ENCODE measurements around the gene SNX8. TPM values are rescaled to one million over a fixed set of nuclear protein-coding genes. Genes with fewer than 3 reads are reported as not detected.

Gene SNX8
- total RNA-seq, 4 donors from 2014 or later, result 6.4 to 28.1 (median 24.8) TPM

- in situ Hi-C loops (cut with MboI; ENCODE audit: low sequenced_read_pairs in 4 of 4), result no loop called here
- Histone ChIP-seq H3K4me1 (no peaks in the 10 kb centered on the region), H3K9me3 (no peaks in the 10 kb centered on the region), H3K4me3 (no peak overlapping the region), H3K27ac (no peak overlapping the region), H3K36me3 (no peaks in the 10 kb centered on the region), H3K27me3 (no peaks in the 10 kb centered on the region)
- ATAC-seq (no peak), DNase-seq (no peak)
- TF ChIP-seq POLR2A (IDR thresholded peaks at IDR 0.05) (no peak), CTCF (IDR thresholded peaks at IDR 0.05 in 4 of 5, conservative IDR thresholded peaks at IDR 0.05 in 1 of 5) (no peak)
- intact Hi-C loops (cut with DNase I; ENCODE audit: low total_unique reads), result no loop called here
Measured at GRCh38 chr7:2274666-2275065, 39.6 kb downstream of the SNX8 start.

GRCh38 chr7:2273866-2274265 lies 40.4 kb downstream of the SNX8 start:
- Histone ChIP-seq H3K27me3 (no peaks in the 10 kb centered on the region), H3K9me3 (no peaks in the 10 kb centered on the region), H3K4me3 (no peak overlapping the region), H3K4me1 (no peaks in the 10 kb centered on the region), H3K27ac (no peak overlapping the region), H3K36me3 (no peaks in the 10 kb centered on the region)
- ATAC-seq (no peak), DNase-seq (no peak)
- TF ChIP-seq POLR2A (IDR thresholded peaks at IDR 0.05) (no peak), CTCF (IDR thresholded peaks at IDR 0.05 in 4 of 5, conservative IDR thresholded peaks at IDR 0.05 in 1 of 5) (no peak)
- in situ Hi-C loops (cut with MboI; ENCODE audit: low sequenced_read_pairs in 4 of 4) (no loop called here), intact Hi-C loops (cut with DNase I; ENCODE audit: low total_unique reads) (no loop called here)

DNA sequence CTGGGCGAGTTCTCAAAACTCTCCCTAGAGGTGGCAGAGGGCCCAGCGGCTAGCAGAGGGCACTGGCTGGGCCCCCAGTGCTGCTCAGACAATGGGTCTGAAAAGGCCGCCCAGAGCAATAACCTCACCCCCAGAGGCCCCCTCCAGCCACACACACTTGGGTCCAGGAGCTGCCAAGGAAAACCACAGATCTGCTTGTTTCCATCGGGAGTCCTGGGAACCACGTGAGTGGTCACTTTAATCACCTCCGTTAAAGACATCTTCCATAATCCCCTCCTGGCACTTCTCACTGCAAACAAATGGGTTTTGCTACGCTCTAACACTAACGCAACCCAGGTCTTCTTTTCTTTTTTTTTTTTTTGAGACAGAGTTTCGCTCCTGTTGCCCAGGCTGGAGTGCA lies 42.2 kb downstream of the SNX8 start:
- Histone ChIP-seq H3K9me3 (no peaks in the 10 kb centered on the region), H3K36me3 (no peaks in the 10 kb centered on the region), H3K4me3 (no peak overlapping the region), H3K27me3 (no peaks in the 10 kb centered on the region), H3K27ac (no peak overlapping the region), H3K4me1 (no peaks in the 10 kb centered on the region)
- intact Hi-C loops (cut with DNase I; ENCODE audit: low total_unique reads), result no loop called here
- no peak for ATAC-seq
- in situ Hi-C loops (cut with MboI; ENCODE audit: low sequenced_read_pairs in 4 of 4), result no loop called here
- DNase-seq, result no peak
- TF ChIP-seq CTCF (IDR thresholded peaks at IDR 0.05 in 4 of 5, conservative IDR thresholded peaks at IDR 0.05 in 1 of 5) (no peak), POLR2A (IDR thresholded peaks at IDR 0.05) (no peak)

- Histone ChIP-seq H3K4me1 (no peaks in the 10 kb centered on the region), H3K36me3 (no peaks in the 10 kb centered on the region), H3K9me3 (no peaks in the 10 kb centered on the region), H3K27ac (no peak overlapping the region), H3K27me3 (no peaks in the 10 kb centered on the region), H3K4me3 (no peak overlapping the region)
- no peak for TF ChIP-seq POLR2A (IDR thresholded peaks at IDR 0.05)
- TF ChIP-seq CTCF (IDR thresholded peaks at IDR 0.05 in 4 of 5, conservative IDR thresholded peaks at IDR 0.05 in 1 of 5), result no peak
- DNase-seq (no peak), ATAC-seq (no peak)
- in situ Hi-C loops (cut with MboI; ENCODE audit: low sequenced_read_pairs in 4 of 4) (no loop called here), intact Hi-C loops (cut with DNase I; ENCODE audit: low total_unique reads) (no loop called here)
Measured at GRCh38 chr7:2271273-2272026, 42.8 kb downstream of the SNX8 start.

GRCh38 chr7:2270495-2270894 lies 43.7 kb downstream of the SNX8 start:
- H3K4me3 ChIP-seq, result no peak overlapping the region
- no peak for ATAC-seq
- no peak overlapping the region for H3K27ac ChIP-seq
- H3K36me3 ChIP-seq, result no peaks in the 10 kb centered on the region
- TF ChIP-seq POLR2A (IDR thresholded peaks at IDR 0.05) (no peak), CTCF (IDR thresholded peaks at IDR 0.05 in 4 of 5, conservative IDR thresholded peaks at IDR 0.05 in 1 of 5) (no peak)
- intact Hi-C loops (cut with DNase I; ENCODE audit: low total_unique reads) (no loop called here), in situ Hi-C loops (cut with MboI; ENCODE audit: low sequenced_read_pairs in 4 of 4) (no loop called here)
- no peaks in the 10 kb centered on the region for H3K4me1 ChIP-seq
- no peak for DNase-seq
- H3K27me3 ChIP-seq, result no peaks in the 10 kb centered on the region
- no peaks in the 10 kb centered on the region for H3K9me3 ChIP-seq
